OCI-LY7 (cell line): Measurements from ENCODE around the gene PPY. TPM values are rescaled to one million over a fixed set of nuclear protein-coding genes. Genes with fewer than 3 reads are reported as not detected.

Experiments
- BruUV-seq: library from RNA; stranded (reverse); fragments of 400-500 nt; replicated peaks from 2 replicates; lab custom pipeline; 2021; lab: Mats Ljungman, UMichigan
- CTCF ChIA-PET: fragments of 300-600 bp; sonication (Branson Sonifier 250); formaldehyde crosslinking; loops from one replicate; lab custom pipeline; 2022; ENCODE audit warnings: antibody characterized with exemption; ENCODE audit not compliant: unreplicated experiment; lab: Charles Lee
- POLR2A ChIA-PET: fragments of 300-600 bp; sonication (Branson Sonifier 250); formaldehyde crosslinking; loops from one replicate; lab custom pipeline; 2022; ENCODE audit warnings: antibody characterized with exemption; lab: Charles Lee
- DNase-seq: peaks from one replicate; pipeline ENCODE4 v3.0.0-alpha.2; 2015; ENCODE audit warnings: low spot score
- H2AFZ ChIP-seq: fragments of 200-600 bp; sonication (generic), shearing (Covaris generic); 2 replicates; pipeline ENCODE4 v1.6.1; 2014; ENCODE audit warnings: mild to moderate bottlenecking, antibody characterized with exemption, low read length, moderate library complexity
- H3K27ac ChIP-seq: fragments of 200-600 bp; sonication (generic); 2 replicates; pipeline ENCODE4 v1.5.1; 2014; ENCODE audit warnings: mixed run types, low read depth, mild to moderate bottlenecking, moderate library complexity, low read length, inconsistent platforms; ENCODE audit not compliant: poor library complexity, severe bottlenecking
- H3K36me3 ChIP-seq: fragments of 200-600 bp; sonication (generic); 2 replicates; pipeline ENCODE4 v1.6.1; 2014; ENCODE audit warnings: mild to moderate bottlenecking, antibody characterized with exemption, low read length, moderate library complexity, mixed read lengths; ENCODE audit not compliant: insufficient read depth
- H3K4me1 ChIP-seq: fragments of 200-600 bp; sonication (generic); 2 replicates; pipeline ENCODE4 v1.5.1; 2014; ENCODE audit warnings: mild to moderate bottlenecking, low read length; ENCODE audit not compliant: insufficient read depth, poor library complexity, severe bottlenecking
- H3K4me2 ChIP-seq: fragments of 200-600 bp; sonication (generic); 2 replicates; pipeline ENCODE4 v1.6.1; 2014; ENCODE audit warnings: mild to moderate bottlenecking, low read length
- H3K4me3 ChIP-seq: fragments of 200-600 bp; sonication (generic); 2 replicates; pipeline ENCODE4 v1.5.1; 2014; ENCODE audit warnings: mild to moderate bottlenecking, low read depth, low read length; ENCODE audit not compliant: poor library complexity, severe bottlenecking
- H3K79me2 ChIP-seq: fragments of 200-600 bp; sonication (generic); 2 replicates; pipeline ENCODE4 v1.6.1; 2016; ENCODE audit warnings: low read depth, mild to moderate bottlenecking, low read length, moderate library complexity, mixed read lengths; ENCODE audit not compliant: insufficient read depth
- H3K9me2 ChIP-seq: fragments of 200-600 bp; sonication (generic); 2 replicates; pipeline ENCODE4 v1.6.1; 2016; ENCODE audit warnings: mild to moderate bottlenecking, low read length, mixed read lengths; ENCODE audit not compliant: insufficient read depth
- H3K9me3 ChIP-seq: fragments of 200-600 bp; sonication (generic); 2 replicates; pipeline ENCODE4 v1.6.1; 2014; ENCODE audit warnings: mild to moderate bottlenecking, mixed run types, low read length, mixed read lengths
- H4K20me1 ChIP-seq: fragments of 200-600 bp; sonication (generic); 2 replicates; pipeline ENCODE4 v1.6.1; 2014; ENCODE audit warnings: mild to moderate bottlenecking, antibody characterized with exemption, low read length, moderate library complexity, mixed read lengths; ENCODE audit not compliant: insufficient read depth
- EZH2phosphoT487 ChIP-seq: fragments of 200-600 bp; sonication (generic); IDR thresholded peaks from 2 replicates; pipeline ENCODE4 v1.6.1; 2018; ENCODE audit warnings: low read depth, borderline replicate concordance, mild to moderate bottlenecking, mixed run types, antibody characterized with exemption, low read length, moderate library complexity, mixed read lengths
- intact Hi-C: fragments of 100-400 bp; cut with micrococcal nuclease; formaldehyde crosslinking; loops from one replicate; pipeline ENCODE4 v1.10.0; 2022; ENCODE audit not compliant: unreplicated experiment
- total RNA-seq, 2 experiments: library from RNA; depleted of rRNA in 1 of 2; stranded (reverse); fragments of >200 nt in 1 of 2; shearing (Covaris generic) in 1 of 2; gene quantifications; 2 replicates each; pipeline ENCODE4 v1.2.3, GENCODE V29; 2014 to 2022
- TF ChIP-seq, protein P1 (sequence below): fragments of 200-600 bp; sonication (generic); conservative IDR thresholded peaks from 2 replicates; pipeline ENCODE4 v1.5.1; 2014; ENCODE audit warnings: mild to moderate bottlenecking, antibody characterized with exemption, low read length, moderate library complexity, mixed read lengths

The PPY gene
- total RNA-seq, 2 experiments from 2014 or later, result not detected

DNA sequence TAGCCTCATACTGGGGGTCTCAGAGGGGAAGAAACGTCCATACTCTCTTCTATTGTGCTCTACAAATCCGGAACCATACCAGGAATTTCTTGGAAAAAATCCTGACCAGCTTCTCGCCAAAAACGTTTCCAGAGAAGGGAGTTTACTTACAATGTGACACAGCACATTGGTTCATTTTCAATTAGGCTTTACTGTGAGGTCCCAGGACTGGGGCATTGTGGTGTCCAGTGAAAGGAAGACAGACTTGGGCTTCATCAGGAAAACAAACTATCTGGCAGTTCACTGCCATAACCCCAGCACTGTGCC lies 49.7 kb downstream of the PPY start:
- Histone ChIP-seq H4K20me1 (no peaks in the 10 kb centered on the region), H3K4me2 (no peak overlapping the region), H3K79me2 (no peaks in the 10 kb centered on the region), H3K27ac (no peak overlapping the region), H2AFZ (no peak overlapping the region), H3K9me3 (no peaks in the 10 kb centered on the region), H3K4me3 (no peak overlapping the region), H3K36me3 (no peaks in the 10 kb centered on the region), H3K9me2 (no peaks in the 10 kb centered on the region), H3K4me1 (no peaks in the 10 kb centered on the region)
- POLR2A ChIA-PET, result no interaction called here
- BruUV-seq, result no TSS peak
- no peak for DNase-seq
- intact Hi-C loops, result no loop called here
- CTCF ChIA-PET, result no interaction called here
- TF ChIP-seq EZH2phosphoT487, result no peak
- TF ChIP-seq, protein P1, sequence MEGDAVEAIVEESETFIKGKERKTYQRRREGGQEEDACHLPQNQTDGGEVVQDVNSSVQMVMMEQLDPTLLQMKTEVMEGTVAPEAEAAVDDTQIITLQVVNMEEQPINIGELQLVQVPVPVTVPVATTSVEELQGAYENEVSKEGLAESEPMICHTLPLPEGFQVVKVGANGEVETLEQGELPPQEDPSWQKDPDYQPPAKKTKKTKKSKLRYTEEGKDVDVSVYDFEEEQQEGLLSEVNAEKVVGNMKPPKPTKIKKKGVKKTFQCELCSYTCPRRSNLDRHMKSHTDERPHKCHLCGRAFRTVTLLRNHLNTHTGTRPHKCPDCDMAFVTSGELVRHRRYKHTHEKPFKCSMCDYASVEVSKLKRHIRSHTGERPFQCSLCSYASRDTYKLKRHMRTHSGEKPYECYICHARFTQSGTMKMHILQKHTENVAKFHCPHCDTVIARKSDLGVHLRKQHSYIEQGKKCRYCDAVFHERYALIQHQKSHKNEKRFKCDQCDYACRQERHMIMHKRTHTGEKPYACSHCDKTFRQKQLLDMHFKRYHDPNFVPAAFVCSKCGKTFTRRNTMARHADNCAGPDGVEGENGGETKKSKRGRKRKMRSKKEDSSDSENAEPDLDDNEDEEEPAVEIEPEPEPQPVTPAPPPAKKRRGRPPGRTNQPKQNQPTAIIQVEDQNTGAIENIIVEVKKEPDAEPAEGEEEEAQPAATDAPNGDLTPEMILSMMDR, result no peak

DNA sequence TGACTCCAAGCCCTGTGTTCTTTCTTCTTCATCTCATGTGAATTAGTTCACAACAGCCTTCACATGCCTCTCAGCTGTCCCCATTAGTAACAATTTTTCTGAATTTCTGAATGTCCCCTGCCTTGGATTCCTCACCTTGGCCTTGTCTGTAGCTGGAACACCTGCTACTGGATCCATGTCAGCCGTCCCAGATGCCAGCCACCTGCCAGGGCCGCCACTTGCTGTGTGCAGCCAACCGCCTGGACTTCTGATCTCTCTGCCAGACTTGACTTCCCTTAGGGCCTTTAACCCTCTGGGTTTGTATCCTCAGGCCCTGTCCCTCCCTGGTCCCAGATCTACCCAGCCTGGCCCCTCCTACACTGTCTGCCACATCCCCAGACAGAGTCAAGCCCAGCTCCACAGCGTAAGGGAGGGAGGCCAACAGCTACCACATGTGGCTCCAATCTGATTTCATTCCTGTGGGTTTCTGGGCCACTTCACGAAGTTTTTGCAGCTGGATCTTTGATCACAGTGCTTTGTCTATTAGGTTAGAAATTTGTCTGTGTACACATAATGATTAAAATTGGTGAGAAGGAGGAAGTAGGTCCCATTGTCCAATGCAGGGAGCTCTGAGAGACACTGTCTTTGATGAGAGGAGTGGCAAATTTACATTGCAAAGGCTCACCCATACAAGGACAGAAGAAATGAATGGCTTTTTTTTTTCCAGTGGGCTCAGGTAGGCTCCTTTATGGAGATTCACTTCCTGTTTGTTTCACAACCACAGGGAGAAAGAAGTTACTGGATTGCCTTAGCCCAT lies 50.2 kb downstream of the PPY start:
- DNase-seq, result no peak
- CTCF ChIA-PET, result no interaction called here
- intact Hi-C loops, result no loop called here

More for the DNA sequence above, 50.2 kb downstream of the PPY start:
- Histone ChIP-seq H3K4me2 (no peak overlapping the region), H3K27ac (no peak overlapping the region), H3K79me2 (no peaks in the 10 kb centered on the region), H3K9me3 (no peaks in the 10 kb centered on the region), H2AFZ (no peak overlapping the region), H3K9me2 (no peaks in the 10 kb centered on the region), H4K20me1 (no peaks in the 10 kb centered on the region), H3K4me1 (no peaks in the 10 kb centered on the region), H3K4me3 (no peak overlapping the region), H3K36me3 (no peaks in the 10 kb centered on the region)
- no TSS peak for BruUV-seq
- TF ChIP-seq, protein P1, result no peak
- TF ChIP-seq EZH2phosphoT487, result no peak
- POLR2A ChIA-PET, result interaction anchor here (0.6 kb wide), 1 partner anchor 133 kb away, joined by 7 read pairs; no protein-coding TSS in a partner anchor

Other genes with a start within 250 kb of the PPY start
- not detected in 2 replicates for gene SOST, start 183.7 kb downstream of the PPY start, total RNA-seq (2014; rRNA removed; shearing (Covaris generic))
- not detected in 2 replicates for gene SOST, start 183.7 kb downstream of the PPY start, total RNA-seq (2022)
- gene DUSP3, start 163.5 kb downstream of the PPY start, total RNA-seq (2014; rRNA removed; shearing (Covaris generic)), result 3.0 and 9.0 TPM in 2 replicates
- gene DUSP3, start 163.5 kb downstream of the PPY start, total RNA-seq (2022), result 6.9 and 9.8 TPM in 2 replicates
- gene CFAP97D1, start 162.0 kb downstream of the PPY start, total RNA-seq (2014; rRNA removed; shearing (Covaris generic)), result not detected in 2 replicates
- not detected in 2 replicates for gene CFAP97D1, start 162.0 kb downstream of the PPY start, total RNA-seq (2022)
- not detected in 2 replicates for gene MPP3, start 109.3 kb downstream of the PPY start, total RNA-seq (2014; rRNA removed; shearing (Covaris generic))
- not detected in 2 replicates for gene MPP3, start 109.3 kb downstream of the PPY start, total RNA-seq (2022)
- not detected in 2 replicates for gene CD300LG, start 95.3 kb downstream of the PPY start, total RNA-seq (2014; rRNA removed; shearing (Covaris generic))
- gene CD300LG, start 95.3 kb downstream of the PPY start, total RNA-seq (2022), result not detected in 2 replicates
- gene MPP2, start 34.9 kb downstream of the PPY start, total RNA-seq (2014; rRNA removed; shearing (Covaris generic)), result 0.16 and 0.39 TPM in 2 replicates
- gene MPP2, start 34.9 kb downstream of the PPY start, total RNA-seq (2022), result 0.63 and 0.67 TPM in 2 replicates
- gene PYY, start 11.5 kb upstream of the PPY start, total RNA-seq (2014; rRNA removed; shearing (Covaris generic)), result not detected in 2 replicates
- not detected in 2 replicates for gene PYY, start 11.5 kb upstream of the PPY start, total RNA-seq (2022)
- 0.32 and 0.54 TPM in 2 replicates for gene NAGS, start 62.1 kb upstream of the PPY start, total RNA-seq (2014; rRNA removed; shearing (Covaris generic))
- gene NAGS, start 62.1 kb upstream of the PPY start, total RNA-seq (2022), result 0.61 and 1.5 TPM in 2 replicates
- gene TMEM101, start 72.5 kb upstream of the PPY start, total RNA-seq (2014; rRNA removed; shearing (Covaris generic)), result 27.2 and 41.9 TPM in 2 replicates
- 22.5 and 26.5 TPM in 2 replicates for gene TMEM101, start 72.5 kb upstream of the PPY start, total RNA-seq (2022)
- gene LSM12, start 124.2 kb upstream of the PPY start, total RNA-seq (2014; rRNA removed; shearing (Covaris generic)), result 26.6 and 35.4 TPM in 2 replicates
- 67.9 and 68.0 TPM in 2 replicates for gene LSM12, start 124.2 kb upstream of the PPY start, total RNA-seq (2022)
- 10.7 and 20.6 TPM in 2 replicates for gene G6PC3, start 128.3 kb upstream of the PPY start, total RNA-seq (2014; rRNA removed; shearing (Covaris generic))
- 41.4 and 46.1 TPM in 2 replicates for gene G6PC3, start 128.3 kb upstream of the PPY start, total RNA-seq (2022)
- gene HDAC5, start 181.2 kb upstream of the PPY start, total RNA-seq (2014; rRNA removed; shearing (Covaris generic)), result 26.4 and 41.5 TPM in 2 replicates
- 31.4 and 36.3 TPM in 2 replicates for gene HDAC5, start 181.2 kb upstream of the PPY start, total RNA-seq (2022)
- 10.9 and 13.3 TPM in 2 replicates for gene HROB, start 199.5 kb upstream of the PPY start, total RNA-seq (2014; rRNA removed; shearing (Covaris generic))
- 24.7 and 27.3 TPM in 2 replicates for gene HROB, start 199.5 kb upstream of the PPY start, total RNA-seq (2022)
- 0.44 and 0.57 TPM in 2 replicates for gene ASB16, start 228.2 kb upstream of the PPY start, total RNA-seq (2014; rRNA removed; shearing (Covaris generic))
- 0.30 and 1.7 TPM in 2 replicates for gene ASB16, start 228.2 kb upstream of the PPY start, total RNA-seq (2022)
- 16.0 and 21.3 TPM in 2 replicates for gene TMUB2, start 244.5 kb upstream of the PPY start, total RNA-seq (2014; rRNA removed; shearing (Covaris generic))
- gene TMUB2, start 244.5 kb upstream of the PPY start, total RNA-seq (2022), result 21.9 and 25.9 TPM in 2 replicates